Mucosa of stomach (tissue), 1 donor: ENCODE measurements around the gene OBP2B.
"Not testable (repeated sequence)": the region's sequence is repeated elsewhere in the genome, so short reads cannot be mapped to it uniquely, and the experiment has no call there.

Source experiments
- H3K27me3 ChIP-seq: one replicate; pipeline ENCODE4 v1.7.0; 2013; ENCODE audit warnings: mild to moderate bottlenecking, low read length; ENCODE audit not compliant: control insufficient read depth, insufficient read depth
- H3K36me3 ChIP-seq: one replicate; pipeline ENCODE4 v1.7.0; 2013; ENCODE audit warnings: low read length; ENCODE audit not compliant: control insufficient read depth, insufficient read depth
- H3K4me1 ChIP-seq: one replicate; pipeline ENCODE4 v1.7.0; 2013; ENCODE audit warnings: mild to moderate bottlenecking, low read length; ENCODE audit not compliant: control insufficient read depth, insufficient read depth
- H3K4me3 ChIP-seq: one replicate; pipeline ENCODE4 v1.7.0; 2013; ENCODE audit warnings: low read length
- H3K9ac ChIP-seq: one replicate; pipeline ENCODE4 v1.7.0; 2013; ENCODE audit warnings: mild to moderate bottlenecking, low read length, moderate library complexity
- H3K9me3 ChIP-seq: one replicate; pipeline ENCODE4 v1.7.0; 2013; ENCODE audit warnings: mild to moderate bottlenecking, low read length, moderate library complexity; ENCODE audit not compliant: control insufficient read depth
- donor health status: Pancreatic carcinoma.

OBP2B gene

GRCh38 chr9:133184971-133185370 is 24.1 kb downstream of the OBP2B start:
- Histone ChIP-seq H3K4me3 (no peak overlapping the region), H3K9me3 (no peaks in the 10 kb centered on the region), H3K36me3 (no peaks in the 10 kb centered on the region), H3K9ac (no peak overlapping the region), H3K4me1 (no peaks in the 10 kb centered on the region), H3K27me3 (peaks cover 19% of the 10 kb centered on the region)

GRCh38 chr9:133182151-133182550 is 26.9 kb downstream of the OBP2B start:
- Histone ChIP-seq H3K4me1 (no peaks in the 10 kb centered on the region), H3K36me3 (no peaks in the 10 kb centered on the region), H3K9ac (no peak overlapping the region)

DNA sequence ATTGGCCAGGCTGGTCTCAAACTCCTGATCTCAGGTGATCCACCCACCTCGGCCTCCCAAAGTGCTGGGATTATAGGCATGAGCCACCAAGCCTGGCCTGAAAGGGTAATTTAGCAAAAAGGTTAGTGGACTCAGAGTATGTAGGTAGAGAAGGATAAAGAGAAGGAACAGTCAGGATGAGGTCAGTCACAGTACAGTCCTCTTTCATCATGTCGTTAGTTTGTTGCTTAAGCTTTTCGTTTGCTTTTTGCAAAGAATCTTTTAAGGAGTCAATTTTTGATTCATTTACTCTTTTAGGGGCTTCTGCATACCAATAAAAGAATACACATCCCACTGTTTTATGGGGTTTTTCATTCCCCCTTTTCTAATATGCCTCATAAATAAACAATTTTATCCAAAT is 27.5 kb downstream of the OBP2B start:
- Histone ChIP-seq H3K4me3 (no peak overlapping the region), H3K36me3 (no peaks in the 10 kb centered on the region), H3K4me1 (no peaks in the 10 kb centered on the region), H3K27me3 (peaks cover 8% of the 10 kb centered on the region), H3K9me3 (no peaks in the 10 kb centered on the region), H3K9ac (no peak overlapping the region)

More at GRCh38 chr9:133182151-133182550, 26.9 kb downstream of the OBP2B start:
- Histone ChIP-seq H3K27me3 (peaks cover 13% of the 10 kb centered on the region), H3K9me3 (no peaks in the 10 kb centered on the region), H3K4me3 (no peak overlapping the region)

GRCh38 chr9:133180953-133181352 is 28.1 kb downstream of the OBP2B start:
- Histone ChIP-seq H3K36me3 (no peaks in the 10 kb centered on the region), H3K27me3 (peaks cover 8% of the 10 kb centered on the region), H3K9ac (no peak overlapping the region), H3K4me3 (no peak overlapping the region), H3K9me3 (no peaks in the 10 kb centered on the region), H3K4me1 (no peaks in the 10 kb centered on the region)

GRCh38 chr9:133173056-133173455 is 36.0 kb downstream of the OBP2B start:
- peaks cover 5% of the 10 kb centered on the region for H3K27me3 ChIP-seq
- no peak overlapping the region for H3K4me3 ChIP-seq
- no peaks in the 10 kb centered on the region for H3K9me3 ChIP-seq
- no peaks in the 10 kb centered on the region for H3K4me1 ChIP-seq
- no peak overlapping the region for H3K9ac ChIP-seq
- no peaks in the 10 kb centered on the region for H3K36me3 ChIP-seq

- no peak overlapping the region for H3K9ac ChIP-seq
- H3K4me1 ChIP-seq: no peaks in the 10 kb centered on the region
- peaks cover 5% of the 10 kb centered on the region for H3K27me3 ChIP-seq
- H3K36me3 ChIP-seq: no peaks in the 10 kb centered on the region
- no peaks in the 10 kb centered on the region for H3K9me3 ChIP-seq
- no peak overlapping the region for H3K4me3 ChIP-seq
These were observed 37.7 kb downstream of the OBP2B start for GRCh38 chr9:133171161-133171961.

GRCh38 chr9:133170716-133171115 is 38.3 kb downstream of the OBP2B start:
- no peaks in the 10 kb centered on the region for H3K4me1 ChIP-seq
- no peak overlapping the region for H3K4me3 ChIP-seq
- no peaks in the 10 kb centered on the region for H3K36me3 ChIP-seq
- no peaks in the 10 kb centered on the region for H3K9me3 ChIP-seq
- H3K27me3 ChIP-seq: peaks cover 5% of the 10 kb centered on the region
- H3K9ac ChIP-seq: no peak overlapping the region

DNA sequence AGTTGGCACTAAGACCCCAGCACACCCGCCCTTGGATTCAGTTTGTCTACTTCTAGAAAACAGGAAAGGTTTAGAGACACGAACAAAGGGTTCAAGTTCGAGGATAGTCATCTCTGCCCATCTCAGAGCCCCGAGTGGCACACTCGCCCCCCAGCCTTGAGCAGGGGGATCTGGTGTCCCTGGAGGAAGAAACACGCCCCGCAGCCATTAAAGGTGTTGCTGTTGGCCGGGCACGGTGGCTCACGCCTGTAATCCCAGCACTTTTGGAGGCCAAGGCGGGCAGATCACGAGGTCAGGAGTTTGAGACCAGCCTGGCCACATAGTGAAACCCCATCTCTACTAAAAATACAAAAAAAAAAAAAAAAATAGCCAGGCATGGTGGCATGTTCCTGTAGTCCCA is 39.4 kb downstream of the OBP2B start:
- H3K27me3 ChIP-seq, H3K4me3 ChIP-seq, H3K36me3 ChIP-seq, H3K9ac ChIP-seq, H3K4me1 ChIP-seq, H3K9me3 ChIP-seq: not testable (repeated sequence)

DNA sequence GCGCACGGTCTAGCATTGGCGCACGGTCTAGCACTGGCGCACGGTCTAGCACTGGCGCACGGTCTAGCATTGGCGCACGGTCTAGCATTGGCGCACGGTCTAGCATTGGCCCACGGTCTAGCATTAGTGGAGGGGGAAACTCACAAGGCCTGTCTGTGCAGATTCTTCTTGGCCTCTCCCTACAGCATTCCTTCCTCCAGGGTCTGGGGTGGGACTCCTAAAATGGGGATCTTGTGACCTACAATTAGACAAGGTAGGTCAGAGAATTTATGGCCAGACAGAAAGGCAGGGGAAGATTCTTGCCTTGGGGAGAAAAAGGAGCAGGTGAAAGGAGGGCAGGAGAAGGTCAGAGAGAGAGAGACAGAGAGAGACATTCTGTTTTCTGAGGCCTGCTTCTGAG is 39.9 kb downstream of the OBP2B start:
- Histone ChIP-seq H3K36me3 (no peaks in the 10 kb centered on the region), H3K4me3 (no peak overlapping the region), H3K27me3 (peaks cover 5% of the 10 kb centered on the region), H3K9me3 (no peaks in the 10 kb centered on the region), H3K9ac (no peak overlapping the region), H3K4me1 (peaks cover 6% of the 10 kb centered on the region)

- Histone ChIP-seq H3K27me3 (peaks cover 6% of the 10 kb centered on the region), H3K4me3 (no peak overlapping the region), H3K9me3 (no peaks in the 10 kb centered on the region), H3K36me3 (no peaks in the 10 kb centered on the region), H3K9ac (no peak overlapping the region), H3K4me1 (peaks cover 13% of the 10 kb centered on the region)
These were observed 40.6 kb downstream of the OBP2B start for GRCh38 chr9:133168432-133168831.

DNA sequence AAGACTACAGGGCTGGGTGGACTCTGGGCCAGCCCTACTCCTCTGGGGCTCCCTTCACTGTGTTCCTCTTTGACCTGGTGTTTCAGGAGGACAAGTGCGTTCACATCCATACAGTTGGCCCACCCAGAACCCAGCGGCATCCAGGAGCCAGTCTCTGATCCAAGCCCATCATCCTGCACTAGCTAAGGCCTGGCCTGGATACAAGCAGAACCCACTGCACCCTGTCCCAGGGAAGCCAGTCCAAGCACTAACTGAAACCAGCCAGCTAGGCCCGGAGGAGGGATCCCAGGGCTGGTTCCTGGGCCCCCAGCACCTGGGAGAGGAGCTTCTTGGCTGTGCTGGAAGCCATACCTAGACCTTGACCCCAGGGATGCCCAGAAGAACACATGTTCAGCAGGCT is 41.3 kb downstream of the OBP2B start:
- Histone ChIP-seq H3K27me3 (peaks cover 12% of the 10 kb centered on the region), H3K4me3 (no peak overlapping the region), H3K36me3 (no peaks in the 10 kb centered on the region), H3K9ac (no peak overlapping the region), H3K4me1 (peaks cover 13% of the 10 kb centered on the region), H3K9me3 (no peaks in the 10 kb centered on the region)

- no peaks in the 10 kb centered on the region for H3K36me3 ChIP-seq
- peaks cover 13% of the 10 kb centered on the region for H3K4me1 ChIP-seq
- H3K9me3 ChIP-seq: no peaks in the 10 kb centered on the region
- no peak overlapping the region for H3K9ac ChIP-seq
- no peak overlapping the region for H3K4me3 ChIP-seq
- H3K27me3 ChIP-seq: peaks cover 12% of the 10 kb centered on the region
These were observed 41.8 kb downstream of the OBP2B start for GRCh38 chr9:133167096-133167730.
